OCI-LY3 (cell line): ENCODE measurements around the gene ZMYND8.

ENCODE experiments used
- CTCF ChIP-seq: fragments of 200-600, 300-600 bp; sonication (generic); IDR thresholded peaks from 2 replicates; pipeline ENCODE4 v1.5.1; 2014; ENCODE audit warnings: antibody characterized with exemption, low read length, low read depth
- EZH2phosphoT487 ChIP-seq: fragments of 200-600 bp; shearing (Covaris generic); IDR thresholded peaks from 2 replicates; pipeline ENCODE4 v1.6.1; 2018; ENCODE audit warnings: antibody characterized with exemption, mixed run types, low read depth

- no peak for TF ChIP-seq CTCF
- TF ChIP-seq EZH2phosphoT487: no peak
Observed at GRCh38 chr20:47246061-47246777, 110.3 kb downstream of the ZMYND8 start.
